ENCODE data around the gene GPR12.

GRCh38 chr13:26749905-26750304 lies 10.7 kb downstream of the GPR12 start:
- TF ChIP-seq EZH2 (IDR thresholded peaks at IDR 0.05; ENCODE audit: borderline replicate concordance) (no peak), EZH2phosphoT487 (IDR thresholded peaks at IDR 0.05; ENCODE audit: low read depth, severe bottlenecking, unreplicated experiment) (no peak)
- TF ChIP-seq, protein P1, sequence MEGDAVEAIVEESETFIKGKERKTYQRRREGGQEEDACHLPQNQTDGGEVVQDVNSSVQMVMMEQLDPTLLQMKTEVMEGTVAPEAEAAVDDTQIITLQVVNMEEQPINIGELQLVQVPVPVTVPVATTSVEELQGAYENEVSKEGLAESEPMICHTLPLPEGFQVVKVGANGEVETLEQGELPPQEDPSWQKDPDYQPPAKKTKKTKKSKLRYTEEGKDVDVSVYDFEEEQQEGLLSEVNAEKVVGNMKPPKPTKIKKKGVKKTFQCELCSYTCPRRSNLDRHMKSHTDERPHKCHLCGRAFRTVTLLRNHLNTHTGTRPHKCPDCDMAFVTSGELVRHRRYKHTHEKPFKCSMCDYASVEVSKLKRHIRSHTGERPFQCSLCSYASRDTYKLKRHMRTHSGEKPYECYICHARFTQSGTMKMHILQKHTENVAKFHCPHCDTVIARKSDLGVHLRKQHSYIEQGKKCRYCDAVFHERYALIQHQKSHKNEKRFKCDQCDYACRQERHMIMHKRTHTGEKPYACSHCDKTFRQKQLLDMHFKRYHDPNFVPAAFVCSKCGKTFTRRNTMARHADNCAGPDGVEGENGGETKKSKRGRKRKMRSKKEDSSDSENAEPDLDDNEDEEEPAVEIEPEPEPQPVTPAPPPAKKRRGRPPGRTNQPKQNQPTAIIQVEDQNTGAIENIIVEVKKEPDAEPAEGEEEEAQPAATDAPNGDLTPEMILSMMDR (IDR thresholded peaks at IDR 0.05; ENCODE audit: poor library complexity): no peak
